Loucy (cell line): ENCODE results near the gene TENM3.

Experiments used
- H2AFZ ChIP-seq: fragments of 200-600 bp; sonication (generic); 2 replicates; pipeline ENCODE4 v1.6.0; 2016; ENCODE audit warnings: antibody characterized with exemption, mild to moderate bottlenecking, low read length, moderate library complexity
- H3F3A ChIP-seq: fragments of 200-600 bp; 2 replicates; pipeline ENCODE4 v1.6.0; 2016; ENCODE audit warnings: antibody characterized with exemption, low read depth, mild to moderate bottlenecking
- H3K27me3 ChIP-seq: fragments of 200-600 bp; sonication (generic); 2 replicates; pipeline ENCODE4 v1.6.1; 2014; ENCODE audit warnings: low read length, mild to moderate bottlenecking; ENCODE audit not compliant: insufficient read depth, poor library complexity, severe bottlenecking
- H3K36me3 ChIP-seq: fragments of 200-600 bp; sonication (generic); 2 replicates; pipeline ENCODE4 v1.6.1; 2016; ENCODE audit warnings: low read length; ENCODE audit not compliant: insufficient read depth
- H3K4me1 ChIP-seq: fragments of 200-600 bp; sonication (generic); 2 replicates; pipeline ENCODE4 v1.5.1; 2014; ENCODE audit warnings: low read length, mild to moderate bottlenecking; ENCODE audit not compliant: insufficient read depth, poor library complexity, severe bottlenecking
- H3K4me2 ChIP-seq: fragments of 200-600 bp; sonication (generic); 2 replicates; pipeline ENCODE4 v1.6.0; 2014; ENCODE audit warnings: antibody characterized with exemption, low read length, low read depth, mild to moderate bottlenecking; ENCODE audit not compliant: poor library complexity, severe bottlenecking
- H3K4me3 ChIP-seq: fragments of 200-600 bp; sonication (generic); 2 replicates; pipeline ENCODE4 v1.5.1; 2014; ENCODE audit warnings: low read length, mild to moderate bottlenecking, mixed read lengths; ENCODE audit not compliant: poor library complexity, severe bottlenecking
- H3K79me2 ChIP-seq: fragments of 200-600 bp; sonication (generic); 2 replicates; pipeline ENCODE4 v1.6.1; 2014; ENCODE audit warnings: low read length; ENCODE audit not compliant: insufficient read depth
- H3K9ac ChIP-seq: fragments of 200-600 bp; sonication (generic); 2 replicates; pipeline ENCODE4 v1.6.0; 2014; ENCODE audit warnings: mild to moderate bottlenecking, low read depth, low read length, moderate library complexity; ENCODE audit not compliant: poor library complexity, severe bottlenecking
- H3K9me2 ChIP-seq: fragments of 200-600 bp; sonication (generic); replicated peaks from 2 replicates; pipeline ENCODE4 v1.6.1; 2016; ENCODE audit warnings: low read depth, low read length, mixed read lengths
- H3K9me3 ChIP-seq: fragments of 200-600 bp; sonication (generic); 2 replicates; pipeline ENCODE4 v1.6.1; 2014; ENCODE audit warnings: mild to moderate bottlenecking, antibody characterized with exemption, low read length, low read depth; ENCODE audit not compliant: insufficient read depth
- H4K20me1 ChIP-seq: fragments of 200-600 bp; sonication (generic); 2 replicates; pipeline ENCODE4 v1.6.0; 2014; ENCODE audit warnings: antibody characterized with exemption, low read length, mild to moderate bottlenecking; ENCODE audit not compliant: insufficient read depth, poor library complexity, severe bottlenecking
- EZH2phosphoT487 ChIP-seq: fragments of 200-600 bp; IDR thresholded peaks from 2 replicates; pipeline ENCODE4 v1.6.1; 2018; ENCODE audit warnings: antibody characterized with exemption, mild to moderate bottlenecking, moderate library complexity, borderline replicate concordance
- TF ChIP-seq, protein P1 (sequence below): fragments of 200-600 bp; sonication (generic); conservative IDR thresholded peaks from 2 replicates; pipeline ENCODE4 v1.5.1; 2014; ENCODE audit warnings: mild to moderate bottlenecking, antibody characterized with exemption, low read length

TENM3 gene

DNA sequence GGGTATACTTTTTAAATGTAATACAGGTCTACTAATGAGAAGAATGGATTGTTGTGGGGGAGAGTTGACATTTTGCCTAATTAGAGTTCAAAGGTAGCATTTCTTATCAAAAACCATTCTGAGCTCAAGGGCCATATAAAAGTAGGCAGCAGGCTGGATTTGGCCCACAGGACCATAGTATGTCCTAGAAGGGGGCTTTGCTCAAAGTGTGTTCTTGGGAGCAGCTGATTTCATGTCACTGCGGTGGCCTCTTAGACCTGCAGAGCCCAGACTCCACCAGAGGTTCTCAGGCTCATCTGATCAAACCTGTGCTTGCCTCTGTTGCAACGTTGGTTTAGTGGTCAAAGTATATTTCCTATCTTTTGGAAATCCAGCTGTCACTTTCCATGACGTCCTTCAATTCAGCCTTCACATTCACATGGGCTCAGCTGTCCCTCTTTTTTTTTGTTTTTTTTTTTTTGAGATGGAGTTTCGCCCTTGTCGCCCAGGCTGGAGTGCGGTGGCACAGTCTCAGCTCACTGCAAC is 34.6 kb upstream of the TENM3 start:
- Histone ChIP-seq H3K9ac (no peak overlapping the region), H4K20me1 (no peaks in the 10 kb centered on the region), H3K9me3 (no peaks in the 10 kb centered on the region), H3K4me3 (no peak overlapping the region), H3K36me3 (no peaks in the 10 kb centered on the region), H3K79me2 (no peaks in the 10 kb centered on the region), H3F3A (no peaks in the 10 kb centered on the region), H3K9me2 (no peaks in the 10 kb centered on the region), H2AFZ (no peak overlapping the region), H3K4me1 (no peaks in the 10 kb centered on the region), H3K4me2 (no peak overlapping the region), H3K27me3 (no peaks in the 10 kb centered on the region)
- TF ChIP-seq, protein P1, sequence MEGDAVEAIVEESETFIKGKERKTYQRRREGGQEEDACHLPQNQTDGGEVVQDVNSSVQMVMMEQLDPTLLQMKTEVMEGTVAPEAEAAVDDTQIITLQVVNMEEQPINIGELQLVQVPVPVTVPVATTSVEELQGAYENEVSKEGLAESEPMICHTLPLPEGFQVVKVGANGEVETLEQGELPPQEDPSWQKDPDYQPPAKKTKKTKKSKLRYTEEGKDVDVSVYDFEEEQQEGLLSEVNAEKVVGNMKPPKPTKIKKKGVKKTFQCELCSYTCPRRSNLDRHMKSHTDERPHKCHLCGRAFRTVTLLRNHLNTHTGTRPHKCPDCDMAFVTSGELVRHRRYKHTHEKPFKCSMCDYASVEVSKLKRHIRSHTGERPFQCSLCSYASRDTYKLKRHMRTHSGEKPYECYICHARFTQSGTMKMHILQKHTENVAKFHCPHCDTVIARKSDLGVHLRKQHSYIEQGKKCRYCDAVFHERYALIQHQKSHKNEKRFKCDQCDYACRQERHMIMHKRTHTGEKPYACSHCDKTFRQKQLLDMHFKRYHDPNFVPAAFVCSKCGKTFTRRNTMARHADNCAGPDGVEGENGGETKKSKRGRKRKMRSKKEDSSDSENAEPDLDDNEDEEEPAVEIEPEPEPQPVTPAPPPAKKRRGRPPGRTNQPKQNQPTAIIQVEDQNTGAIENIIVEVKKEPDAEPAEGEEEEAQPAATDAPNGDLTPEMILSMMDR = no peak
- TF ChIP-seq EZH2phosphoT487 = no peak

- no peaks in the 10 kb centered on the region for H3K9me2 ChIP-seq
- TF ChIP-seq, protein P1 = no peak
- TF ChIP-seq EZH2phosphoT487 = no peak
- no peak overlapping the region for H3K4me3 ChIP-seq
- no peaks in the 10 kb centered on the region for H3K9me3 ChIP-seq
- H3K36me3 ChIP-seq = no peaks in the 10 kb centered on the region
- no peaks in the 10 kb centered on the region for H3K27me3 ChIP-seq
- H3K4me1 ChIP-seq = no peaks in the 10 kb centered on the region
- H3K9ac ChIP-seq = no peak overlapping the region
- H3F3A ChIP-seq = no peaks in the 10 kb centered on the region
- no peak overlapping the region for H3K4me2 ChIP-seq
- H4K20me1 ChIP-seq = no peaks in the 10 kb centered on the region
- H2AFZ ChIP-seq = no peak overlapping the region
- no peaks in the 10 kb centered on the region for H3K79me2 ChIP-seq
Observed at GRCh38 chr4:182212211-182212761, 30.9 kb upstream of the TENM3 start.

DNA sequence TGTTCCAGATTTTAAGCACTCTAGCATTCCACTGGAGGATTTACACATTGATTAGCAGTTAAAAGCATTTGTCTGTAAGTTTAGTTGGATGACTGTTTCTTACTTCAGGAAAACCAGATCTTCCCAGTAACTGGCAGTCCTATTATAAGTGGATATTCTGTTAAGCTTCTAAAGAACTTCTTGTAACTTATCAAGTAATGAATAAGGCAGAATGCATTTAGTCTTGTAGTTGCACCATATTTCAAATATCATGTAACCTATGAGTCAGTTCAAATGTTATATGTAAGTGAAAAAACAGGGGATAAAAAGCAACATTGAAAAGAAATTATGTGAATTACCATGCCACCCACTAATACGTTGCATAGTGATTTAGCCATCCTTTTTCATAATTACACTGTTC is 30.2 kb upstream of the TENM3 start:
- Histone ChIP-seq H3K36me3 (no peaks in the 10 kb centered on the region), H3K4me2 (no peak overlapping the region), H3K9me2 (no peaks in the 10 kb centered on the region), H3K27me3 (no peaks in the 10 kb centered on the region), H2AFZ (no peak overlapping the region), H3K4me1 (no peaks in the 10 kb centered on the region), H3F3A (no peaks in the 10 kb centered on the region), H3K9ac (no peak overlapping the region), H4K20me1 (no peaks in the 10 kb centered on the region), H3K4me3 (no peak overlapping the region), H3K79me2 (no peaks in the 10 kb centered on the region), H3K9me3 (no peaks in the 10 kb centered on the region)
- TF ChIP-seq EZH2phosphoT487 = no peak
- TF ChIP-seq, protein P1 = no peak
